Activated T-cell treated with anti-CD3 and anti-CD28 coated beads, Interleukin-2, amount 50 U/mL, for 72 hours (primary cell): ENCODE data around the gene SLC2A4. TPM values are rescaled to one million over a fixed set of nuclear protein-coding genes. Genes with fewer than 3 reads are reported as not detected.

Experiments
- ATAC-seq, 2 donors: fragments of 150-1000 bp; cut with Tn5 transposase; replicated peaks in 1 of 2; 2 replicates each; pipeline ENCODE4 v1.10.0; 2021; ENCODE audit warnings: moderate library complexity in 2 of 2, mild to moderate bottlenecking in 1 of 2
- DNase-seq, 2 donors: peaks; one replicate each; pipeline ENCODE4 v3.0.0; 2021 to 2022; ENCODE audit warnings: mixed read lengths in 1 of 2
- H3K27ac Mint-ChIP-seq: one replicate; pipeline ENCODE4 v1.8.0; 2022; ENCODE audit warnings: mild to moderate bottlenecking, moderate library complexity, mixed read lengths
- H3K27me3 Mint-ChIP-seq: one replicate; pipeline ENCODE4 v1.8.0; 2022; ENCODE audit warnings: low read depth, mixed read lengths
- H3K36me3 Mint-ChIP-seq, 2 donors: one replicate each; pipeline ENCODE4 v1.8.0; 2022; ENCODE audit warnings: mixed read lengths in 2 of 2, mild to moderate bottlenecking in 1 of 2; ENCODE audit not compliant: insufficient read depth in 2 of 2
- H3K4me1 Mint-ChIP-seq: one replicate; pipeline ENCODE4 v1.8.0; 2022; ENCODE audit warnings: low read depth, mixed read lengths
- H3K4me3 Mint-ChIP-seq, 2 donors: one replicate each; pipeline ENCODE4 v1.8.0; 2022; ENCODE audit warnings: mild to moderate bottlenecking in 2 of 2, mixed read lengths in 2 of 2, moderate library complexity in 2 of 2
- H3K9me3 Mint-ChIP-seq, 2 donors: one replicate each; pipeline ENCODE4 v1.8.0; 2022; ENCODE audit warnings: mixed read lengths in 2 of 2
- total RNA-seq, 2 donors: library from RNA; stranded (reverse); gene quantifications; one replicate each; pipeline ENCODE4 v1.2.3, GENCODE V29; 2022

SLC2A4 gene
- total RNA-seq, 2 donors from 2014 or later, result 0.07 to 0.17 TPM

DNA sequence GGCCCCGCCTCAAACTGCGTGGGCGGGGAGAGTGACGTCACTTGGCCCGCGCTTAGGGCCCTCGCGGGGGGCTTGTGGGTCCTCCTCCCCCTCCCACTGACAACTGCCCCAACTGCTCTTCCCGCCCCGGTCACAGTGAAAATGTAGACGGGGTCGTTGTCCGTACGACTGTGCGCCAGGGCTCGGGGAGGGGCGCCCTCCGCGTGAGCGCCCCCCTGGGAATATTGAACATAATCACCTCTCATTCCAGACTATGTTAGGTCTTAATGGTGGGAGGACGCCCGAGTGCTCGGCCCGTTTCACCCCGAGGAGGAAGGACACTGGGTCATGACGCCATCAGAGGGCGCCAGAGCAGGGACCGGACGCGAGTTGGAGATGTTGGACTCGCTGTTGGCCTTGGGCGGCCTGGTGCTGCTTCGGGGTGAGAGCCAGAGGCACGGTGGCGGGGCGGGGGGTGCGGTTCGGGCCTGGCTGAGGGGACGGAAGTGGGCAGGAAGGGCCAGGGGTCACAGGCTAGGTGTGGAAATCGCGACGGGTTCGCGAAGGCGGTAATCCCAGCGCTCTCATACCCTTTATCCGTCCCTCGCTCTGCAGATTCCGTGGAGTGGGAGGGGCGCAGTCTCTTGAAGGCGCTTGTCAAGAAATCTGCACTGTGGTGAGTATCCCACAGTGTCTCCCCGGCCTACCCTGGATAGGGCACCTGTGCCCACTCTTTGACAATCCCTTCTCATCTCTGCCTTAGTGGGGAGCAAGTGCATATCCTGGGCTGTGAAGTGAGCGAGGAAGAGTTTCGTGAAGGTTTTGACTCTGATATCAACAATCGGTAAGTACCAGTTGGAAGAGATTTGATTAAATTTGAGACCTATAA, 29.1 kb upstream of the SLC2A4 start, which contains the start of gene ELP5:
Gene ELP5 (plus strand): TSS at position 40 of the 868 bp plus-strand sequence. CDS start 336 bp downstream, at position 376.
- H3K9me3 Mint-ChIP-seq, result no peaks in the 10 kb centered on the region
- H3K36me3 Mint-ChIP-seq, result peaks cover 7 to 22% of the 10 kb centered on the region in 2 donors
- H3K27ac Mint-ChIP-seq, result peak within 1 kb of the TSS; percentile 98
- H3K27me3 Mint-ChIP-seq, result no peaks in the 10 kb centered on the region
- DNase-seq (peak; percentile 92 to 94), ATAC-seq (peak; percentile 75 to 76)
- peak within 1 kb of the TSS; percentile 93 to 99 for H3K4me3 Mint-ChIP-seq
- peaks cover 46% of the 10 kb centered on the region for H3K4me1 Mint-ChIP-seq

DNA sequence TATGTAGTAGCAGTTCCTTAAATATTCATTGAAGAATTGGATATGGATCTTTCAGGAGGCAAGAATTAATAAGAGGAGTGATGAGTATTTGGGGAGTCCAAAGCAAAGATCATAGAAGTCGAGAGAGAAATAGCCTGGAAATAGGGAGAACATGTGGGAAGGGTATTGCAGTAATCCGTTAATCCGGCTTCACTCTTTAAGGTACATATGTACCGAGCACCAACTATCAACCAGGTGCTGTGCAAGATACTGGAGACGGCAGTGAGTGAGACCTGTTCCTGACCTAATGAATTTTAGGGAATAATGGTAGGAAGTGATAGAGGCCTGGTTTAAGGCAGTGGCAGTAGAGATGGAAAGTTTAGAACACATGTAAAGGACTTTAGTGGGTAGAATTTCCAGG, 28.4 kb upstream of the SLC2A4 start:
- ATAC-seq (no peak), DNase-seq (no peak)
- Mint-ChIP-seq H3K4me1 (peaks cover 46% of the 10 kb centered on the region), H3K27ac (peak overlapping the region; percentile 85), H3K4me3 (peak overlapping the region; percentile 88 to 99), H3K9me3 (no peaks in the 10 kb centered on the region), H3K27me3 (no peaks in the 10 kb centered on the region), H3K36me3 (peaks cover 7 to 22% of the 10 kb centered on the region in 2 donors)

- no peak for ATAC-seq
- H3K36me3 Mint-ChIP-seq, result peaks cover 7 to 22% of the 10 kb centered on the region in 2 donors
- H3K9me3 Mint-ChIP-seq, result no peaks in the 10 kb centered on the region
- H3K4me1 Mint-ChIP-seq, result peaks cover 44% of the 10 kb centered on the region
- no peaks in the 10 kb centered on the region for H3K27me3 Mint-ChIP-seq
- H3K27ac Mint-ChIP-seq, result peak overlapping the region; percentile 84
- no peak for DNase-seq
- H3K4me3 Mint-ChIP-seq, result no peak overlapping the region
These were observed 27.0 kb upstream of the SLC2A4 start for GRCh38 chr17:7254511-7254910.

DNA sequence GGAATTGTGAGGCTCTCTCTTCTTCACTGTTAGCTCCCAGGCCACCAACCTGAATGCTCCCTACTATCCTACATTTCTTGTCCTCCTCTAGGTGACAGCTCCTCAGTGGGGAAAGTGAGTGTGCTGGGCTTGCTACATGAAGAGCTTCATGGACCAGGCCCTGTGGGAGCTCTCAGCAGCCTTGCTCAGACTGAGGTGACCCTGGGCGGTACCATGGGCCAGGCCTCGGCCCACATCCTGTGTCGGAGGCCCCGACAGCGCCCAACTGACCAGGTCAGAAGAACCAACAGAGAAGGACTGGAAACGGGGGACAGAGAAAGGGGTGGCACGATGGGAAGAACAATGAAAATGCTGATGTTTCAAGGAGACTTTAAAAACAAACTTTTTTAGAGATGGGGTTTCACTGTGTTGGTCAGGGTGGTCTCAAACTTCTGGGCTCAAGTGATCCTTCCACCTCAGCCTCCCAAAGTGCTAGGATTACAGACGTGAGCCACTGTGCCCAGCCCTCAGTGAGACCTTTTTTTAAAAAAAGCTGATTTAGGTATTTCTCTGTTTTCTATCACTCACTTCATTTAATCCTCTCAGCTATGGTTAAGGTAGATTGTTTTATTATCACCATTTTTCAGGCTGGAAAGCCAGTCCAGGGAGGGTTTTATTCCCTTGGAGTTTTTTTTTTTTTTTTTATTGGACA, 24.6 kb upstream of the SLC2A4 start:
- H3K4me1 Mint-ChIP-seq, result peaks cover 41% of the 10 kb centered on the region
- no peak overlapping the region for H3K4me3 Mint-ChIP-seq
- H3K27ac Mint-ChIP-seq, result no peak overlapping the region
- no peaks in the 10 kb centered on the region for H3K9me3 Mint-ChIP-seq
- H3K36me3 Mint-ChIP-seq, result peaks cover 3 to 18% of the 10 kb centered on the region in 2 donors
- ATAC-seq (no peak), DNase-seq (no peak)
- no peaks in the 10 kb centered on the region for H3K27me3 Mint-ChIP-seq

GRCh38 chr17:7258731-7259554, 22.6 kb upstream of the SLC2A4 start:
- Mint-ChIP-seq H3K36me3 (peaks cover 3 to 12% of the 10 kb centered on the region in 2 donors), H3K27ac (peak overlapping the region; percentile 32), H3K4me1 (peaks cover 41% of the 10 kb centered on the region), H3K27me3 (peaks cover 14% of the 10 kb centered on the region), H3K9me3 (no peaks in the 10 kb centered on the region), H3K4me3 (peak overlapping the region in 1 of 2 donors; percentile 4)
- no peak for DNase-seq
- ATAC-seq, result no peak

DNA sequence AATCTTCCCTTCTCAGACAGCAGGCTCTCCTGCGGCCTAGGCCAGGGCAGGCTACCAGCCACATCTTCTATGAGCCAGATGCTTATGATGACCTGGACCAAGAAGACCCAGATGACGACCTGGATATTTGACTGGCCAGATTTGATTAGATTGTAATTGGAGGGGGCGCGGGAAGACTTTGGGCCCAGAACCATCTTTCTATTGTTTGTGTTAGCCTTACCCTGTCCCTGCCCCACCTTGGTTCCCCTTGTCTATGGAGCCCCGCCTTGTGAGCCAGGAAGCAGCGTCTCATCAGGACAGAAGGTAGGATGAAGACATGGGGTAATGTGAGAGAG, 22.0 kb upstream of the SLC2A4 start:
- DNase-seq (no peak), ATAC-seq (no peak)
- Mint-ChIP-seq H3K27me3 (peaks cover 20% of the 10 kb centered on the region), H3K27ac (no peak overlapping the region), H3K4me3 (peak overlapping the region in 1 of 2 donors; percentile 4), H3K9me3 (no peaks in the 10 kb centered on the region), H3K36me3 (peaks cover 3 to 12% of the 10 kb centered on the region in 2 donors), H3K4me1 (peaks cover 40% of the 10 kb centered on the region)

DNA sequence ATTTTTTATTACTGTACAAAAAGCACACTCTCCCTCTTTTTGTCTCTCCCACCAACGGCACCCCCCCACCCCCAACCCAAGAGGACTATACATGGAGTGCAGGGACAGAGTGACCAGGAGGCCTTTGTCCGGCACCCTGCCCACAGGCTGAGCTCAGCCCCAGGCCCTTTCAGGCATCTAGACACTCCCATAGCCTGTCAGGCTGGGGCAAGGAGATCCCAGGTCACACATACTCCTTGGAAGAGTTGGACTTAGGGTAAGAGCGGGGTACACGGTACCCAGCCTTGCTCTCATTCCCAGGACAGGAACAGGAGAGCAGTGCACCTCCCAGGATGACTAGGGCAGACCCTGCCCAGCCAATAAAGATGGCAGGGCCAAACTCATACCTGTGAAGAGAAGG, 21.4 kb upstream of the SLC2A4 start:
- no peak for DNase-seq
- H3K27ac Mint-ChIP-seq, result no peak overlapping the region
- ATAC-seq, result no peak
- H3K9me3 Mint-ChIP-seq, result no peaks in the 10 kb centered on the region
- peak overlapping the region in 1 of 2 donors; percentile 55 for H3K4me3 Mint-ChIP-seq
- H3K36me3 Mint-ChIP-seq, result peaks cover 3 to 9% of the 10 kb centered on the region in 2 donors
- H3K27me3 Mint-ChIP-seq, result peaks cover 21% of the 10 kb centered on the region
- peaks cover 40% of the 10 kb centered on the region for H3K4me1 Mint-ChIP-seq

DNA sequence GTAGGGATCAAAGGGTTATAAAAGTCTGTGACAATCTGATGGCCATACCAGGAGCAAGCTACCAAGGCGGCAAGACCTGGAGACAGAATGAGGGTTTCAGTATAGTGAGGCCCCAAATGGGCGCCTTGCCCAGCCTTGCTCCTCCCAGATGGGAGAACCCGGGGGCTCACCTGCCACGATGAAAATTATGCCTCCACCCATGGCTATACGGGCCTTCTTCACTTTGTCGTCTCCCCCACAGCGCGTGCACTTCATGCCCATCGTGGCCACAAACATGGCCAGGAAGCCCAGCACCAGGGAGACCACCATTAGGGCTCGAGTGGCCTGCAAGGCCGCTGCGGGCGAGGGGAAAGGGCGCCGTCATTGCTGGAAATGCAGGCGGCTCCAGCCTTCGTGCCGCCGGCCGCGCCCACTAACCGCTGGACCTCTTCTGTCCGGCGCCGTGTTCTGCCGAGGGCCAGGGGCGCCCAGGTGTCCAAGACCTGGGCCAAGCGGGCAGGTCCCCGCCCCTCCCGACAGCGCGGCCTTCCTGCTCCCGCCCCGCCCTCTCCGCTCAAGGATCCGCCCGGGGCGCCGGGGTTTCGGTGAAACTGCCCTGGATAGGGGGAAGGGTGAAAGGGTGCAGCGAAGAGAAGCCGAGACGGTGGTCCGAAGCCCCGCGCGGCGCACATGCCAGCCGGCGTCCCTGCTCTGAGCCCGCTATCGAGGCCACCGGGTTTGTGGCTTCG, 20.7 kb upstream of the SLC2A4 start:
- peak; percentile 46 to 53 for ATAC-seq
- Mint-ChIP-seq H3K36me3 (peaks cover 3 to 9% of the 10 kb centered on the region in 2 donors), H3K27me3 (peaks cover 21% of the 10 kb centered on the region), H3K4me3 (peak overlapping the region; percentile 59 to 68), H3K27ac (no peak overlapping the region), H3K9me3 (no peaks in the 10 kb centered on the region), H3K4me1 (peaks cover 40% of the 10 kb centered on the region)
- no peak for DNase-seq

GRCh38 chr17:7261379-7262191, 19.9 kb upstream of the SLC2A4 start:
- peak in 1 of 2 donors; percentile 50 for DNase-seq
- peak; percentile 50 to 61 for ATAC-seq
- Mint-ChIP-seq H3K9me3 (no peaks in the 10 kb centered on the region), H3K36me3 (peaks cover 3 to 6% of the 10 kb centered on the region in 2 donors), H3K27ac (no peak overlapping the region), H3K27me3 (peaks cover 21% of the 10 kb centered on the region), H3K4me3 (peak overlapping the region; percentile 70 to 80), H3K4me1 (peaks cover 40% of the 10 kb centered on the region)

DNA sequence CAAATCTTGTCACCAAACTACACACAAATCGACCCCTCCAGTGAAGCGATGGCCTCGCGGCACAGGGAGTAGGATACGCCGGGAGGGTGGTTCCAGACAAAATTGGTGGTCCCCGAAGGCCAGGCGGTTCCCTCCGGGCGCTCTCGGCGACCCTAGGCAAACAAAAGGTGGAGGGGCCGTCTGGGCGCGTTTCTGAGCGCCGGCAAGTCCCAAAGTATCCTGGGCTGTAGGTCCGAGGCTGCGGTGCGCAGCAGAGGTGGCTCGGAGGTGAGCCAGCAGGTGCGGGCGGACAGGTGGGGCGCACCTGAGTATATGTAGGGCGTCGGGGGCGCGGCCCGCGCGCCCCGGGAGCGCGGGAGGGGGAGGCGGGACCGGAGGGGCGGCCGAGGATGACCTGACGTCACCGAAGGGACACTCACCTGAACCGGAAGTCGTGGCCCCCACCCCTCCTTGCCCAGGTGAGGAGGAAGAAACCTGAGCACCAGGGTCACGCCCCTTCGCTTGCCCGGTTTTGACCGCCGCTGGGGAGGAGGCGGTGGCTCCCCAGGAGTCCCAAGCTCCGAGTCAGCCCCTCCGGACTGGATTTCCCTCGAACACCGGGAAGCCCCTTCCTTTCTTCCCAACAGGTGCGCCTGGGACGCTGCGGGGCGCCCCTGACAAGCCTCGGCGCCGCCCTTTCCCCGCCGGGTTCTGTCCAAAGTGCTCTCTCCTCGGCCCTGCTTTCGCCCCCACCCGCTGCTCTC, 19.2 kb upstream of the SLC2A4 start, which contains the start of gene CLDN7:
Gene CLDN7 (minus strand): TSS at position 287 of the 743 bp plus-strand sequence. CDS start 435 bp downstream, outside the sequence.
- Mint-ChIP-seq H3K9me3 (no peaks in the 10 kb centered on the region), H3K4me1 (peaks cover 40% of the 10 kb centered on the region), H3K4me3 (peak within 1 kb of the TSS; percentile 70 to 82), H3K27ac (peak within 1 kb of the TSS; percentile 28), H3K27me3 (peaks cover 21% of the 10 kb centered on the region), H3K36me3 (peaks cover under 1 to 3% of the 10 kb centered on the region in 2 donors)
- DNase-seq (no peak), ATAC-seq (peak in 1 of 2 donors; percentile 1)
